Testis (tissue), 3 donors: ENCODE results near the gene TRAF7. TPM values are rescaled to one million over a fixed set of nuclear protein-coding genes. Genes with fewer than 3 reads are reported as not detected.
"Not testable (repeated sequence)": the region's sequence is repeated elsewhere in the genome, so short reads cannot be mapped to it uniquely, and the experiment has no call there.

Source experiments
- DNase-seq: peaks from one replicate; pipeline ENCODE4 v3.0.0-alpha.2; 2019
- H3K27ac ChIP-seq, 2 donors: fragments of 200-600 bp; sonication (generic); one replicate each; pipeline ENCODE4 v1.5.1; 2019
- H3K27me3 ChIP-seq: fragments of 200-600 bp; sonication (generic); one replicate; pipeline ENCODE4 v1.5.1; 2019
- H3K36me3 ChIP-seq: fragments of 200-600 bp; sonication (generic); one replicate; pipeline ENCODE4 v1.5.1; 2017; ENCODE audit warnings: low read depth; ENCODE audit errors: missing control alignments
- H3K4me1 ChIP-seq: fragments of 200-600 bp; sonication (generic); one replicate; pipeline ENCODE4 v1.5.1; 2019
- H3K4me3 ChIP-seq, 2 donors: fragments of 200-600 bp; sonication (generic); one replicate each; pipeline ENCODE4 v1.5.1; 2017 to 2019
- H3K9me3 ChIP-seq: fragments of 200-600 bp; sonication (generic); one replicate; pipeline ENCODE4 v1.5.1; 2017
- CTCF ChIP-seq, 3 experiments: fragments of 450-650 bp in 2 of 3; fragments of 200-600 bp in 1 of 3; sonication (generic) in 1 of 3; IDR thresholded peaks; one replicate each; pipeline ENCODE4 v1.5.1; 2016 to 2019; ENCODE audit warnings: antibody characterized with exemption in 3 of 3, mild to moderate bottlenecking in 2 of 3, moderate library complexity in 1 of 3
- POLR2A ChIP-seq: fragments of 450-650 bp; IDR thresholded peaks from one replicate; pipeline ENCODE4 v1.6.1; 2017; ENCODE audit warnings: antibody characterized with exemption, mild to moderate bottlenecking, moderate library complexity
- WGBS, 2 donors: methylation state at CpG; one replicate each; pipeline ENCODE4 v1.1.5; 2018; 5-methylcytosine and 5-hydroxymethylcytosine counted together
- intact Hi-C: fragments of 100-400 bp; cut with DNase I; formaldehyde crosslinking; loops from one replicate; pipeline ENCODE4 v1.15.1; 2023; ENCODE audit warnings: low total_unique reads
- polyA plus RNA-seq: library from polyadenylated mRNA; stranded (reverse); fragments of 350-450 nt; fragmentation: Illumina TruSeq; extraction: RNeasy Lipid Tissue Mini Kit (QIAGEN cat#74804); gene quantifications from one replicate; pipeline ENCODE4 v1.2.3, GENCODE V29; 2014; ENCODE audit warnings: low read depth, low replicate concordance; ENCODE audit not compliant: insufficient read depth
- total RNA-seq, 2 donors: library from RNA; depleted of rRNA; stranded (reverse); fragments of >200 nt; gene quantifications; one replicate each; pipeline ENCODE4 v1.2.3, GENCODE V29; 2016

Gene TRAF7
- total and polyA plus RNA-seq, 3 donors from 2014 or later, result 36.0 to 46.1 (median 44.6) TPM

- peak; percentile 79 for DNase-seq
- intact Hi-C loops, H3K4me3 ChIP-seq, H3K27me3 ChIP-seq, H3K36me3 ChIP-seq, H3K9me3 ChIP-seq: not testable (repeated sequence)
- Histone ChIP-seq H3K4me1 (peaks cover 34% of the 10 kb centered on the region), H3K27ac (peak overlapping the region in 1 of 2 donors; percentile 50)
- WGBS, 2 donors, result 22 to 34% methylated on average over 8 to 9 of the region's 9 CpGs
- peak in 1 of 3 experiments; percentile 39 for TF ChIP-seq CTCF (IDR thresholded peaks at IDR 0.05)
Observed at GRCh38 chr16:2121325-2121724, 34.3 kb upstream of the TRAF7 start.

- H3K27ac ChIP-seq, result peak overlapping the region in 1 of 2 donors; percentile 50
- no peaks in the 10 kb centered on the region for H3K9me3 ChIP-seq
- DNase-seq, result no peak
- H3K4me1 ChIP-seq, result peaks cover 40% of the 10 kb centered on the region
- 52 to 100% methylated on average over 1 to 18 of the region's 19 CpGs for WGBS, 2 donors
- H3K27me3 ChIP-seq, result no peaks in the 10 kb centered on the region
- H3K36me3 ChIP-seq, result no peaks in the 10 kb centered on the region
- TF ChIP-seq CTCF (IDR thresholded peaks at IDR 0.05), result no peak
- no peak for TF ChIP-seq POLR2A
- no peak overlapping the region for H3K4me3 ChIP-seq
- intact Hi-C loops, result no loop called here
Observed at GRCh38 chr16:2121853-2122252, 33.7 kb upstream of the TRAF7 start.

- Histone ChIP-seq H3K9me3 (no peaks in the 10 kb centered on the region), H3K27me3 (no peaks in the 10 kb centered on the region), H3K27ac (peak overlapping the region in 1 of 2 donors; percentile 50), H3K4me1 (peaks cover 45% of the 10 kb centered on the region), H3K4me3 (no peak overlapping the region), H3K36me3 (no peaks in the 10 kb centered on the region)
- DNase-seq, result no peak
- TF ChIP-seq POLR2A, result no peak
- no peak for TF ChIP-seq CTCF (IDR thresholded peaks at IDR 0.05)
- WGBS, 2 donors, result 81 to 86% methylated on average over 7 to 17 of the region's 17 CpGs
- intact Hi-C loops, result no loop called here
Observed at GRCh38 chr16:2122429-2122828, 33.2 kb upstream of the TRAF7 start.

- WGBS, 2 donors, result 69% methylated on average over 24 of the region's 26 CpGs; no CpG with 5 or more reads in 1 of the 2 donors
- Histone ChIP-seq H3K27ac (peak overlapping the region; percentile 53 to 83), H3K4me1 (peaks cover 47% of the 10 kb centered on the region)
- intact Hi-C loops, H3K9me3 ChIP-seq, DNase-seq, H3K4me3 ChIP-seq, H3K36me3 ChIP-seq, H3K27me3 ChIP-seq: not testable (repeated sequence)
Observed at GRCh38 chr16:2122934-2123683, 32.5 kb upstream of the TRAF7 start.

- H3K27me3 ChIP-seq, intact Hi-C loops, DNase-seq, H3K36me3 ChIP-seq, H3K4me3 ChIP-seq, H3K9me3 ChIP-seq: not testable (repeated sequence)
- 24% methylated on average over 5 of the region's 27 CpGs; no CpG with 5 or more reads in 1 of the 2 donors for WGBS, 2 donors
- peak overlapping the region; percentile 83 to 87 for H3K27ac ChIP-seq
- H3K4me1 ChIP-seq, result peaks cover 54% of the 10 kb centered on the region
Observed at GRCh38 chr16:2123706-2124376, 31.7 kb upstream of the TRAF7 start.

GRCh38 chr16:2124377-2124693, 31.2 kb upstream of the TRAF7 start:
- Histone ChIP-seq H3K4me1 (peaks cover 56% of the 10 kb centered on the region), H3K27ac (peak overlapping the region; percentile 83 to 87)
- DNase-seq, H3K36me3 ChIP-seq, H3K9me3 ChIP-seq, H3K4me3 ChIP-seq, intact Hi-C loops, H3K27me3 ChIP-seq: not testable (repeated sequence)
- 45% methylated on average over 6 of the region's 11 CpGs; no CpG with 5 or more reads in 1 of the 2 donors for WGBS, 2 donors

DNA sequence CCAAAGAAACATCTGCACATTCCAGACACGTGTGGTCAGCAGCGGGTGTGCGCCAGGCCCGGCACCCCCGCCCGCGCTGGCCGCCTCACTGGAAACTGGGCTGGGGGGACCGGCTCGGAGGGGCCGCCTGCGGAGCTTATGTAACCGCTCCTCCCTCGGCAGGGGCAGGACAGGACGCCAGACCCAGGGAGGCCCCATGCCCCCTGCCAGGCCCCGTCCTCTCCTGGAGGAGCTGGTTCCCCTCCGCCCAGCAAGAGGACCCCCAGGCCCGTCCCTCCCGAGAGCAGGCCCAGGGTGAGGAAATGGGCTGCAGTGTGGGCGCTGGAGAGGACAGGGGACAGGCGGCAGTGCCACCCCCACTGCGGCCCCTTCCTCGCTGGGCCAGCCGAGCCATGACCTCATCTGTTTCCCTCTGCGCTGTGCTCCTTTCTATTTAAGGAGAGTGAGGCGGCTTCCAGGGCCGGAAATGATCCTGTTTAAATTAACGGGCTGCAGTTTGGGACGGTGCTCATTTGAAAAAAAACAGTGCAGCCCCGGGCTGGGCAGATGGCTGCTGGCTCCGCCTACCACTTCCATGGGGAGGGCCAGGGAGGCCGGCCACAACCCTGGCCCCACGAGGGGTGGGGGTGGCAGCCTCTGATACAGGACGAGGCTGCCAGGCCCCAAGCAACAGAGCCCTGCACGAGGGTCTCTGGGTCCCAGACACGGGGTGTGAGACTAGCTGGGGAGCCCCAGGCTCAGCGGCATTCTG, 30.7 kb upstream of the TRAF7 start:
- peak overlapping the region; percentile 83 to 87 for H3K27ac ChIP-seq
- WGBS, 2 donors, result 26 to 49% methylated on average over 9 to 23 of the region's 37 CpGs
- H3K36me3 ChIP-seq, intact Hi-C loops, H3K4me3 ChIP-seq, H3K27me3 ChIP-seq, H3K9me3 ChIP-seq: not testable (repeated sequence)
- peaks cover 56% of the 10 kb centered on the region for H3K4me1 ChIP-seq
- DNase-seq, result peak; percentile 54

DNA sequence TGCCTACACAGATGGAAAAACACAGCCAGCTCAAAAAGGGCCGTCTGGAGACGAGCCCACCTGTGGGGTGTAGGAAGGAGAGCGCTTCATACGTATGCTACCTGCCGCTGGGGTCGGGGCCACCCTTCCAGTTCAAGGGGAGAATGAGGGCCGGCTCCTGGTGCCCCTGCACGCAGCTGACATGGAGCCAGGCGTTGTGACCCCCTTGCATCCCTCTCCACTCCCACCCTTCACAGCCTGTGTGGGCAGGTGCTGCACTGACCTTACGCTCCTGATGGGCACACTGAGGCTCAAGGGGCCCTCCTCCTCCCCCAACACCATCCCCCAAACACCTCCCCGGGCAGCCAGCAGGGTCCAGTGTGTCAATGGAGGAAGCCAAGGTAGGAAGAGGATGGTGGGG, 30.0 kb upstream of the TRAF7 start:
- H3K36me3 ChIP-seq, DNase-seq, H3K4me3 ChIP-seq, H3K27me3 ChIP-seq, intact Hi-C loops, H3K9me3 ChIP-seq: not testable (repeated sequence)
- H3K27ac ChIP-seq, result peak overlapping the region; percentile 83 to 87
- H3K4me1 ChIP-seq, result peaks cover 56% of the 10 kb centered on the region
- 41 to 62% methylated on average over 4 to 11 of the region's 11 CpGs for WGBS, 2 donors
